Measurements from ENCODE around the gene THRB.

THRB gene

GRCh38 chr3:24167429-24167828, 327.2 kb downstream of the THRB start:
- Histone ChIP-seq H3K9me3 (ENCODE audit: control insufficient read depth, insufficient read depth, low read depth, low read length) (no peaks in the 10 kb centered on the region), H3K4me1 (ENCODE audit: control insufficient read depth, insufficient read depth, low read length) (peaks cover 11% of the 10 kb centered on the region; the same call in 1 of the 2 replicates), H3K27ac (ENCODE audit: low read depth, low read length) (no peak overlapping the region), H3K4me3 (ENCODE audit: low read depth, low read length) (no peak overlapping the region), H3K9ac (ENCODE audit: low read length) (no peak overlapping the region), H3K36me3 (ENCODE audit: control insufficient read depth, insufficient read depth, low read length) (no peaks in the 10 kb centered on the region), H3K27me3 (ENCODE audit: control insufficient read depth, insufficient read depth, low read length) (no peaks in the 10 kb centered on the region)

- H3K4me3 ChIP-seq (ENCODE audit: low read depth, low read length): no peak overlapping the region
- H3K9me3 ChIP-seq (ENCODE audit: control insufficient read depth, insufficient read depth, low read depth, low read length): no peaks in the 10 kb centered on the region
- H3K27me3 ChIP-seq (ENCODE audit: control insufficient read depth, insufficient read depth, low read length): no peaks in the 10 kb centered on the region
- no peak overlapping the region for H3K27ac ChIP-seq (ENCODE audit: low read depth, low read length)
- no peaks in the 10 kb centered on the region for H3K36me3 ChIP-seq (ENCODE audit: control insufficient read depth, insufficient read depth, low read length)
- peaks cover 9% of the 10 kb centered on the region; the same call in 1 of the 2 replicates for H3K4me1 ChIP-seq (ENCODE audit: control insufficient read depth, insufficient read depth, low read length)
- H3K9ac ChIP-seq (ENCODE audit: low read length): no peak overlapping the region
Observed at GRCh38 chr3:24166515-24166914, 328.1 kb downstream of the THRB start.

GRCh38 chr3:24165603-24165982, 329.1 kb downstream of the THRB start:
- Histone ChIP-seq H3K36me3 (ENCODE audit: control insufficient read depth, insufficient read depth, low read length) (no peaks in the 10 kb centered on the region), H3K9ac (ENCODE audit: low read length) (no peak overlapping the region), H3K27ac (ENCODE audit: low read depth, low read length) (no peak overlapping the region), H3K4me1 (ENCODE audit: control insufficient read depth, insufficient read depth, low read length) (peaks cover 11% of the 10 kb centered on the region; the same call in 1 of the 2 replicates), H3K4me3 (ENCODE audit: low read depth, low read length) (no peak overlapping the region), H3K9me3 (ENCODE audit: control insufficient read depth, insufficient read depth, low read depth, low read length) (no peaks in the 10 kb centered on the region), H3K27me3 (ENCODE audit: control insufficient read depth, insufficient read depth, low read length) (no peaks in the 10 kb centered on the region)

- no peak overlapping the region for H3K9ac ChIP-seq (ENCODE audit: low read length)
- no peaks in the 10 kb centered on the region for H3K36me3 ChIP-seq (ENCODE audit: control insufficient read depth, insufficient read depth, low read length)
- no peak overlapping the region for H3K4me3 ChIP-seq (ENCODE audit: low read depth, low read length)
- no peaks in the 10 kb centered on the region for H3K27me3 ChIP-seq (ENCODE audit: control insufficient read depth, insufficient read depth, low read length)
- no peaks in the 10 kb centered on the region for H3K9me3 ChIP-seq (ENCODE audit: control insufficient read depth, insufficient read depth, low read depth, low read length)
- peaks cover 12% of the 10 kb centered on the region; the same call in 1 of the 2 replicates for H3K4me1 ChIP-seq (ENCODE audit: control insufficient read depth, insufficient read depth, low read length)
- no peak overlapping the region for H3K27ac ChIP-seq (ENCODE audit: low read depth, low read length)
Observed at GRCh38 chr3:24164967-24165602, 329.6 kb downstream of the THRB start.

- H3K4me3 ChIP-seq (ENCODE audit: low read depth, low read length): no peak overlapping the region
- H3K9me3 ChIP-seq (ENCODE audit: control insufficient read depth, insufficient read depth, low read depth, low read length): no peaks in the 10 kb centered on the region
- peaks cover 12% of the 10 kb centered on the region; the same call in 1 of the 2 replicates for H3K4me1 ChIP-seq (ENCODE audit: control insufficient read depth, insufficient read depth, low read length)
- H3K27ac ChIP-seq (ENCODE audit: low read depth, low read length): no peak overlapping the region
- no peaks in the 10 kb centered on the region for H3K27me3 ChIP-seq (ENCODE audit: control insufficient read depth, insufficient read depth, low read length)
- no peaks in the 10 kb centered on the region for H3K36me3 ChIP-seq (ENCODE audit: control insufficient read depth, insufficient read depth, low read length)
- no peak overlapping the region for H3K9ac ChIP-seq (ENCODE audit: low read length)
Observed at GRCh38 chr3:24162929-24163328, 331.7 kb downstream of the THRB start.

- Histone ChIP-seq H3K4me3 (ENCODE audit: low read depth, low read length) (no peak overlapping the region), H3K27me3 (ENCODE audit: control insufficient read depth, insufficient read depth, low read length) (no peaks in the 10 kb centered on the region)
Observed at GRCh38 chr3:24161841-24162240, 332.8 kb downstream of the THRB start.

GRCh38 chr3:24160424-24161095, 334.1 kb downstream of the THRB start:
- no peaks in the 10 kb centered on the region for H3K36me3 ChIP-seq (ENCODE audit: control insufficient read depth, insufficient read depth, low read length)
- H3K27me3 ChIP-seq (ENCODE audit: control insufficient read depth, insufficient read depth, low read length): no peaks in the 10 kb centered on the region
- H3K27ac ChIP-seq (ENCODE audit: low read depth, low read length): no peak overlapping the region
- H3K4me1 ChIP-seq (ENCODE audit: control insufficient read depth, insufficient read depth, low read length): peaks cover 4% of the 10 kb centered on the region; the same call in 1 of the 2 replicates
- H3K9me3 ChIP-seq (ENCODE audit: control insufficient read depth, insufficient read depth, low read depth, low read length): no peaks in the 10 kb centered on the region
- no peak overlapping the region for H3K9ac ChIP-seq (ENCODE audit: low read length)
- no peak overlapping the region for H3K4me3 ChIP-seq (ENCODE audit: low read depth, low read length)

More at GRCh38 chr3:24161841-24162240, 332.8 kb downstream of the THRB start:
- no peak overlapping the region for H3K9ac ChIP-seq (ENCODE audit: low read length)
- no peaks in the 10 kb centered on the region for H3K9me3 ChIP-seq (ENCODE audit: control insufficient read depth, insufficient read depth, low read depth, low read length)
- no peak overlapping the region for H3K27ac ChIP-seq (ENCODE audit: low read depth, low read length)
- H3K36me3 ChIP-seq (ENCODE audit: control insufficient read depth, insufficient read depth, low read length): no peaks in the 10 kb centered on the region
- peaks cover 12% of the 10 kb centered on the region; the same call in 1 of the 2 replicates for H3K4me1 ChIP-seq (ENCODE audit: control insufficient read depth, insufficient read depth, low read length)

GRCh38 chr3:24158761-24159454, 335.7 kb downstream of the THRB start:
- peaks cover 4% of the 10 kb centered on the region; the same call in 1 of the 2 replicates for H3K4me1 ChIP-seq (ENCODE audit: control insufficient read depth, insufficient read depth, low read length)
- H3K27ac ChIP-seq (ENCODE audit: low read depth, low read length): no peak overlapping the region
- H3K27me3 ChIP-seq (ENCODE audit: control insufficient read depth, insufficient read depth, low read length): no peaks in the 10 kb centered on the region
- no peak overlapping the region for H3K9ac ChIP-seq (ENCODE audit: low read length)
- H3K36me3 ChIP-seq (ENCODE audit: control insufficient read depth, insufficient read depth, low read length): no peaks in the 10 kb centered on the region
- no peaks in the 10 kb centered on the region for H3K9me3 ChIP-seq (ENCODE audit: control insufficient read depth, insufficient read depth, low read depth, low read length)
- H3K4me3 ChIP-seq (ENCODE audit: low read depth, low read length): no peak overlapping the region

- Histone ChIP-seq H3K4me1 (ENCODE audit: control insufficient read depth, insufficient read depth, low read length) (peaks cover 4% of the 10 kb centered on the region; the same call in 1 of the 2 replicates), H3K4me3 (ENCODE audit: low read depth, low read length) (no peak overlapping the region), H3K36me3 (ENCODE audit: control insufficient read depth, insufficient read depth, low read length) (no peaks in the 10 kb centered on the region), H3K27me3 (ENCODE audit: control insufficient read depth, insufficient read depth, low read length) (no peaks in the 10 kb centered on the region), H3K9me3 (ENCODE audit: control insufficient read depth, insufficient read depth, low read depth, low read length) (no peaks in the 10 kb centered on the region), H3K9ac (ENCODE audit: low read length) (no peak overlapping the region), H3K27ac (ENCODE audit: low read depth, low read length) (no peak overlapping the region)
Observed at GRCh38 chr3:24157106-24157505, 337.5 kb downstream of the THRB start.

- Histone ChIP-seq H3K27ac (ENCODE audit: low read depth, low read length) (no peak overlapping the region), H3K9ac (ENCODE audit: low read length) (no peak overlapping the region), H3K9me3 (ENCODE audit: control insufficient read depth, insufficient read depth, low read depth, low read length) (no peaks in the 10 kb centered on the region), H3K4me3 (ENCODE audit: low read depth, low read length) (no peak overlapping the region), H3K4me1 (ENCODE audit: control insufficient read depth, insufficient read depth, low read length) (peaks cover 4% of the 10 kb centered on the region; the same call in 1 of the 2 replicates), H3K36me3 (ENCODE audit: control insufficient read depth, insufficient read depth, low read length) (no peaks in the 10 kb centered on the region), H3K27me3 (ENCODE audit: control insufficient read depth, insufficient read depth, low read length) (no peaks in the 10 kb centered on the region)
Observed at GRCh38 chr3:24156466-24156865, 338.2 kb downstream of the THRB start.

- no peak overlapping the region for H3K27ac ChIP-seq (ENCODE audit: low read depth, low read length)
- H3K9me3 ChIP-seq (ENCODE audit: control insufficient read depth, insufficient read depth, low read depth, low read length): no peaks in the 10 kb centered on the region
- H3K9ac ChIP-seq (ENCODE audit: low read length): no peak overlapping the region
- H3K27me3 ChIP-seq (ENCODE audit: control insufficient read depth, insufficient read depth, low read length): no peaks in the 10 kb centered on the region
- no peak overlapping the region for H3K4me3 ChIP-seq (ENCODE audit: low read depth, low read length)
- H3K4me1 ChIP-seq (ENCODE audit: control insufficient read depth, insufficient read depth, low read length): no peaks in the 10 kb centered on the region; the same call in 1 of the 2 replicates
- no peaks in the 10 kb centered on the region for H3K36me3 ChIP-seq (ENCODE audit: control insufficient read depth, insufficient read depth, low read length)
Observed at GRCh38 chr3:24155276-24155675, 339.4 kb downstream of the THRB start.

All from HUES6 (cell line).